RWPE1 (cell line): ENCODE measurements around the gene ARHGAP28.

ENCODE experiments used
- CTCF ChIA-PET: fragments of 350-600 bp; sonication (Branson Sonifier 250); formaldehyde crosslinking; extraction: SDS; loops from one replicate; lab custom pipeline; 2021; lab: Yijun Ruan, JAX
- POLR2A ChIA-PET: fragments of 400-600 bp; formaldehyde crosslinking; extraction: SDS; loops from one replicate; lab custom pipeline; 2020; ENCODE audit warnings: antibody characterized with exemption; ENCODE audit not compliant: low non-redundant PET; lab: Yijun Ruan, JAX
- DNase-seq: peaks from one replicate; pipeline ENCODE4 v3.0.0; 2012; ENCODE audit warnings: low spot score
- H3K27ac ChIP-seq: fragments of 450-650 bp; 2 replicates; pipeline ENCODE4 v1.5.1; 2017
- TF ChIP-seq, protein P1 (sequence below): fragments of 450-650 bp; conservative IDR thresholded peaks from 2 replicates; pipeline ENCODE4 v1.5.1; 2017; ENCODE audit warnings: low read depth, mild to moderate bottlenecking

The ARHGAP28 gene

DNA sequence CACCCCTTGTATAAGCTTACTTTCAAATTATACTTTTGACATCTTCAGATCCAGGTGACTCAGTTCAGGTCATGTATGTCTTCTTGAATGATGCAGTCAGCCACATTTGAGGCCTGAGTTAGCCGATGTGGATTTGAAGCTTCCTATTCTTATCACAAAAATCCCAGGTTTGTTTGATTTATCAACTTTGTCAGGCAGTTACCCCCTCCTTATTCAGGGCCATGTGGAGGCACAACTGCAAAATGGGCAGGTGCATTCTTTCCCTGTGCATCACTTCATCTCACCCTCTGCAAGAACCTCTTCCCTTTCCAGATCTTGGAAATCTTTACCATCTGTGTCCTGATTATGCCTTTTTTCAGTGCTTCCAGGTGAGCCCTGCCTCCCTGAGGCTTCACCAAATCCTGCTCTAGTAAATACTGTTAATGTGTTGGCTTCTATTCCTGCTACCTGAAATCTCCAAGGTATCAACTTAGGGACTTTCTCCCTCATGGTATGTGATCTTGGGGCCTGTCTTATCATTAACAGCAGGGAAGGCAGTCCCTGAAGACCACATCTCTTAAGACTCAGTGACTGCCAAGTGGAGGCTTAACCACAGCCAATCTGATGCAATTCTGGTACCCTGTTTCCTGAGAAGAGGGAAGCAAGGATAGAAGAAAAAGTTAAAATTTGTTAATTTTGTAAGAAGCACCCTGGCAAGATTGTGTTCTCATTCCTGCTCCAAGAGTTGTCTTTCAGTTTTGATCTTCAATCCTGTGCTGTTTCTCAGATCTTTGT lies 9.4 kb upstream of the ARHGAP28 start:
- DNase-seq = no peak
- TF ChIP-seq, protein P1, sequence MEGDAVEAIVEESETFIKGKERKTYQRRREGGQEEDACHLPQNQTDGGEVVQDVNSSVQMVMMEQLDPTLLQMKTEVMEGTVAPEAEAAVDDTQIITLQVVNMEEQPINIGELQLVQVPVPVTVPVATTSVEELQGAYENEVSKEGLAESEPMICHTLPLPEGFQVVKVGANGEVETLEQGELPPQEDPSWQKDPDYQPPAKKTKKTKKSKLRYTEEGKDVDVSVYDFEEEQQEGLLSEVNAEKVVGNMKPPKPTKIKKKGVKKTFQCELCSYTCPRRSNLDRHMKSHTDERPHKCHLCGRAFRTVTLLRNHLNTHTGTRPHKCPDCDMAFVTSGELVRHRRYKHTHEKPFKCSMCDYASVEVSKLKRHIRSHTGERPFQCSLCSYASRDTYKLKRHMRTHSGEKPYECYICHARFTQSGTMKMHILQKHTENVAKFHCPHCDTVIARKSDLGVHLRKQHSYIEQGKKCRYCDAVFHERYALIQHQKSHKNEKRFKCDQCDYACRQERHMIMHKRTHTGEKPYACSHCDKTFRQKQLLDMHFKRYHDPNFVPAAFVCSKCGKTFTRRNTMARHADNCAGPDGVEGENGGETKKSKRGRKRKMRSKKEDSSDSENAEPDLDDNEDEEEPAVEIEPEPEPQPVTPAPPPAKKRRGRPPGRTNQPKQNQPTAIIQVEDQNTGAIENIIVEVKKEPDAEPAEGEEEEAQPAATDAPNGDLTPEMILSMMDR = no peak
- H3K27ac ChIP-seq = no peak overlapping the region
- POLR2A ChIA-PET = no interaction called here
- CTCF ChIA-PET = no interaction called here

DNA sequence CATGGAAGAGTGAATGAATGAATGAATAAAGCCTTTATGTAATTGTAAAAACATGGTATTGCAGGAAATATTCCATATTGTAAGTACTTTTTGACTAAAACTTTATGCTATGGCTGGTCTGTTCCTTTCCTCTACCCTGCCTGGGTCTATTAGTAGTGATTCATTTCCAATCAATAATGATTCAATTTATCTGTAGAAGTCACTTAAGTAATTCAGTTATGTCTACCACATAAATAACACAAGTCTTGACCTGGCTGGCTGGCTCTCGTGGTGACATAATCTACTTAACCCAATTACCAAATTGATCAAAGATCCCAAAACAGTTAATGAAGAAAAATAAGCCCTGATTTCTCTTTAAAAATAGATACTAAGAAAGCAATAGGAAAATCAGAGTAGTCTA lies 7.8 kb upstream of the ARHGAP28 start:
- no peak for DNase-seq
- ChIA-PET POLR2A (no interaction called here), CTCF (no interaction called here)
- TF ChIP-seq, protein P1 = no peak
- H3K27ac ChIP-seq = no peak overlapping the region

DNA sequence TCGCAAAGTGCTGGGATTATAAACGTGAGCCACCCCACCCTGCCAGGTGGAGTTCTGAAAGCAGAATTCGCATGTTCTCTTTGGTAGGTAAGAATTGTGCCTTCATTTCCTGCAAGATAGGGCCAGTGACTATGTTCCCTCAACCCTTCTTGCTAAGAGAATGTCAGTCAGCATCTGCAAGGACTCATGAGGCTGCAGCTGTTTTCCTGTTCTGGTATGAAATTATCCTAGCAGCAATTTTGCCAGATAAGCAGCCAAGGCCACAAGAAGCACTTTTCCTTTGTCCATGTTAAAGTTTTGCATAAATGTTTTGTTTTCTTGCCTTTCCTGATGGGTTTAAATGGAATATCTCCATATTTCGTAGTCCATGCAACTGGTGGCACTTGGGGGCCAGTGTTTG lies 6.8 kb upstream of the ARHGAP28 start:
- ChIA-PET CTCF (no interaction called here), POLR2A (no interaction called here)
- DNase-seq = no peak
- TF ChIP-seq, protein P1 = no peak
- no peak overlapping the region for H3K27ac ChIP-seq

DNA sequence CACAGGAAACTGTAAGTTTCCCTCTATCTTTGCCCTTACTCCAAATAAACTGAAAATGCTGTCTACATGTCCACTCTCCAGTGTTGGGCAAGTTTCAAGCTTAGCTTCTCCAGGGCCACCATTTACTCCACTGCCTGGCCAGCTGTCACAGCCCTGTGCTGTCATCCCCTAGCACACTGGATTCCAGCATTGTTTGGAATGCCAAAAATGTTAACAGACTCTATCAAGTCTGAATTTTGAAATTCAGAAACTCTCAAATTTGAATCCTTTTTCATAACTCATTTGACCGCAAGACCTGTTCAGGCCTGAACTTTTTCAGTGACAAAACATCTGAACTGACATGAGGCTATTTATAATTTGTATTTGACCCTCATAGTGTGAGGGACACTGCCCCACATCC lies 5.2 kb upstream of the ARHGAP28 start:
- POLR2A ChIA-PET = no interaction called here
- TF ChIP-seq, protein P1 = no peak
- CTCF ChIA-PET = no interaction called here
- no peak for DNase-seq
- H3K27ac ChIP-seq = no peak overlapping the region

DNA sequence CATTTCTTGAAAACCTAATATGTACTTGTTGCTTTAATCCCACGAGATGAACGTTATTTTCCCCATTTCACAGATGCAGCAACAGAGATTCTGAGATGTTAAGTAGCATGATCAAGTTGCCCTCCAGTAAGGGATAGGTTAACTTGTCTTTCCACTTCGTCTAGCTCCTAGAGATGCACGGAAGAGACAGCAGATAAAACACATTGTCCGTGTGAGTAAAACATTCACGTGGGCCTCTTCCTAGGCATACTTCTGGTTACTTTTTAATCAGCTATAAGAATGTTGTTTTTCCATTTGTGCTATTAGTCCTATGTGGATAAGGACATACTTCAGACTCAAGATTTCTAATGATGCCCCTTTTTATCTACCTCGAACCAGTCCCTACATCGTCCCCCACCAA lies 1.2 kb upstream of the ARHGAP28 start:
- ChIA-PET POLR2A (no interaction called here), CTCF (no interaction called here)
- no peak overlapping the region for H3K27ac ChIP-seq
- TF ChIP-seq, protein P1 = no peak
- no peak for DNase-seq

DNA sequence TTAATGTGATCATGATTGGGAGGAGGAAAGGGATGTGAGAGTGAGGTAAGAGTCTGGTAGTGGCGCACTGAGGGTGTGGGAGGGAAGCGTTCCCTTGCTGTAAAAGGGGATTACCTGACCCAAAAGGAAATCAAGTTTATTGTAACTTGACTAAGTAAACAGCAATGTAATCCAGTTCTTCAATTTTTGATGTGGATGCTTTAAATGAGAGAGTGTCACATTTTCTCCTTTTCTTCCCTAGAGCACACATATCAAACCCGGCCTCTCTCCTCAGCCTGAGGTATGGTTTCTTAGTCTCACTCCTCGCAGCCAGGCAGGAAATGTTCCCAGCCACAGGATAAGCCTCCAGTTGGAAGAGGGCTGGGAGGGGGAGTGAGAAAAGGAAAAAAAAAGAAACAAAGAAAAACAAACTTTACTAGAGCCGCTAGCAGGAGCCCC lies 688 bp upstream of the ARHGAP28 start:
- POLR2A ChIA-PET = no interaction called here
- CTCF ChIA-PET = no interaction called here
- TF ChIP-seq, protein P1 = no peak
- no peak for DNase-seq
- H3K27ac ChIP-seq = peak overlapping the region; percentile 62
